Middle frontal gyrus (tissue), 1 donor: ENCODE measurements around the gene CRTAC1.
A peak's percentile ranks its signal among the peaks of the same experiment; 100 is the strongest.

ENCODE experiments used
- DNase-seq: peaks from one replicate; pipeline ENCODE4 v3.0.0-alpha.2; 2015; ENCODE audit warnings: low spot score; ENCODE audit errors: extremely low spot score

The CRTAC1 gene

DNA sequence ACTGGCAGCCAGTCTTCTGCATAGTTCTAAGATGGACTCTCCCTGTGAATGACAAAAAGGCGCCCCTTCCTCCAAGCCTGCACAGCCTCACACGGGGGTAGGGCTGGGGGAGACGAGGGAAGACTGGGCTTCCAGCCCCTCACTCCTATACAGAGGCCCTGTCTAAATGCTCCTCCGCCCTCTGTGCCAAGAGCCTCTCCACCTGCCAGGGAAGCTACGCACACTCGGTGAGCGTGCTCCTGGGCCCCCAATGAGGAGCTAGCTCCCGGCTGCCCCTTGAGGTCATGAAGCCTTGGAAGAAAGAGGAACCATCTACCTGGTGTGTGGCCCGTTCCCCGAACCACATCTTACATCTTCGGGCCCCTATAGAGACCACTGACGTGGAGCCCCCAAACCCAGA, 54.8 kb downstream of the CRTAC1 start:
- DNase-seq, result no peak

DNA sequence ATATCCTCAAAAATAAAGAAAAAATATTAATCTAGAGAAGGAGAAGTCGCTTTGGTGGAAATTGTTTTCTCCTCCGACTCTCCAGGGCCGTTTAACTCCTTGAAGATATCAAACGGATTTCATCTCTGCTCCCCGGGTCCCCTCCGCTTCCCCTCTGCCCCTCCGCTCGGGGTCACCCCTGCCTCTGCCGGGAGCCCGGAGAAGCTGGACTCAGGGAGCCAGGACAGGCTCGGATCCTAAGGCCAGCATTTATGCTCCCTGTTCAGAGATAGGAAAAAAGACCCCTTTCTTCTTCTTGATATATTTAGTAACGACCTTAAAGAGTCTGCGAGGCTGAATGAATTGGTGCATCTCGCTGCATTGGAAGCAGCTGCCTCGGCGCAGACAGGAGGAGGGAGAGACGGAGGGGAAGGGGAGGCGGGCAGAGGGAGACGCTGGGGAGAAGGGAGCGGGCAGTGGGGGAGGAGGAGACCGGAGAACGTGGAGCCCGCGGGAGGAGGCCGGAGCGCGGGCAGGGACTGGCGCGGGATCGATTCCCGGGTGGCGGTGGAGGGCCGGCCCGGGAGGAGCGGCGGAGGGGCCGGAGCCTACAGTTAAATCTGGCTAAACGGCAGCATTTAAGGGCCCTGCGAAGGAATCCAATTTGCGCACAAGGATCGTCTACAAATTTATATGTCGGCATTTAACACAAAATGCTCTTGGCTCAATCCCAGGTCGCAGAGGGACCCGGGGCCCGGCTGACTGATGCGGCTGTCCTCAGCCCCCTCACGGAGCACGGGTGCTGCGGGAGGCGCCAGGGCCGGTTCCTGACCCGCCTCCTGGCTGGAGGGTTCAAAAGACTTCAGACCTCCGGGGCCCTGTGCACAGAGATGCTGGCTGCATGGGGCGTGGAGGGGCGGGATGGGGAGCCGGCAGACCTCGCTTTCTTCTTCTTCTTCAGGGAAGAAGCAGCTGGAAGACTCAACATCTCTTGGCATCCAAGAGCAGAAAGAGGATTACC, 55.6 kb downstream of the CRTAC1 start:
- DNase-seq, result peak; percentile 31

DNA sequence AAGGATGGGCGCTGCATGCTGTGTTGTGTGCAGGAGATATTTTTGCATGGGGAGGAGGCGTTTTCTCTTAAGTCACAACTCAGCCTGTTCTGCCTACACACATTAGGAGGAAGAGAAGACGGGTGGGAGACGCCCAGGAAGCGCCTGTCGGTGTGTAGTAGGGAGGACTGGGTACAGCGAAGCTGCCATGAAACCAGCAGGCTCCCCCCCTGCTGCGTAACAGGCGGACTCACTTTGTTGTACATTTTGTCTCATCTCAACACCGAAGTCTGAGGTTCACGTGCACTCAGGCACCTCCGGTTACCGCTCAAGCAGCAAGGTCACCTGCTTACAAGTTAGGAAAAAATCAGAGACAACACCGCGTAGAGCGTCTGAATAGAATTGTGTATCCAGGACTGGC, 56.3 kb downstream of the CRTAC1 start:
- peak; percentile 43 for DNase-seq

DNA sequence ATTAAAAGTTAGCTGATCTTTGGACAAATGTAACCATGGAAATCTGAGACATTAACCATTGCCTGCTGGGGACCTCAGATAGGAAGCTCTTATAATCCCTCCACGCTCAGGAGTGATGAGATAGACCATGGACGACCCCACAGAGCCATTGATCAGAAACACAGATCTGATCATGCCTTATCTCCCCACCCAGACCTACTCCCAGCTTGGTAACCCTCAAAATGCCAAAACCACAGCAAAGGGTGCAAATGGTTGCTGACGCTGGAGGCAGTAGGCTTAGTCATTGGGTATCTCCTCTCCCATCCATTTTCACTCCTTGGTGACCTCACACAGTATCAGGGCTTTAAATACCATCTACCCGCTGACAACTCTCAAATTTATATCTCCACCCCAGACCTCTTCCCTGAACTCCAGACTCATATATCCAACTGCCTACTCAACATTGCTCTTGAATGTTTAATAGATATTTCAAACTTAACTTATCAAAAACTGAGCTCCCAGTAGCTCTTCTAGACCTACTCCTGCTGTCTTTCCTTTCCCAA, 60.8 kb downstream of the CRTAC1 start:
- no peak for DNase-seq

DNA sequence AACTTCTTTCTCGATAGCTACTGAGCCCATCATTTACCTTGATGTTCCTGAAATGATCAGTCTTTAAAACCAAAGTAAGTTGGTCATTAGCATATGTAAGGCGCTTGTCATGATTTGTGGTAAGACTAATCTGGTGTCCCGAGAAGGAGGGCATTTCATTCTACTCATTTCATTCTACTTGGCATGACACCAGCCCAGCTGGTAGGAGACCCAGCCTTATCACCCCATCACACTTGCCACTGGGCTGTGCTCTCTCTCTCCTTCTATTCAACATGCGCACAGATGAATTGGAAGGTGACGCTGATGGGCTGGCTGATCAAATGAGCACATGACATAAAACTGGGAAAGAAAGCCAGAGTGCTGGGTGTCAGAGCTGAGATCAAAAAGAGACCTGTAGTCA, 65.7 kb downstream of the CRTAC1 start:
- DNase-seq, result no peak

DNA sequence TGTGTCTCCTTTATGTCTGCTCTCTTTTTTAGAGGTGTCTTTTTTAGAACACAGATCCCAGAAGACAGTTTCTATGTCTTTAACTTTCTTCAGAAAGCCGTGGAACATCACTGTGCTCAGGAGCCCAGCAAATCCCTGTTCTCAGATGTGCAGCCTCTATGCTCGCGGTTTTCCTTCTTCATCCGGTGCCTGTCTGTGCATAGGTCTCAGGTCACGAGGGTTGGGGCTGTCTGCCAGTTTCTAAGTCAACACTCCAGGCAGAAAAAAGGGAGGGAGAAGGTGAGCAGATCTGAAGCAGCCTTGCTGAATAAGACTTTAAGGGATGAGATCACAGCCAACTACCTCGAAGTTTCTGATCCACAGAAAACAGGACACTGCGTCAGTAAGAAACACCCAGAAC, 68.5 kb downstream of the CRTAC1 start:
- no peak for DNase-seq

DNA sequence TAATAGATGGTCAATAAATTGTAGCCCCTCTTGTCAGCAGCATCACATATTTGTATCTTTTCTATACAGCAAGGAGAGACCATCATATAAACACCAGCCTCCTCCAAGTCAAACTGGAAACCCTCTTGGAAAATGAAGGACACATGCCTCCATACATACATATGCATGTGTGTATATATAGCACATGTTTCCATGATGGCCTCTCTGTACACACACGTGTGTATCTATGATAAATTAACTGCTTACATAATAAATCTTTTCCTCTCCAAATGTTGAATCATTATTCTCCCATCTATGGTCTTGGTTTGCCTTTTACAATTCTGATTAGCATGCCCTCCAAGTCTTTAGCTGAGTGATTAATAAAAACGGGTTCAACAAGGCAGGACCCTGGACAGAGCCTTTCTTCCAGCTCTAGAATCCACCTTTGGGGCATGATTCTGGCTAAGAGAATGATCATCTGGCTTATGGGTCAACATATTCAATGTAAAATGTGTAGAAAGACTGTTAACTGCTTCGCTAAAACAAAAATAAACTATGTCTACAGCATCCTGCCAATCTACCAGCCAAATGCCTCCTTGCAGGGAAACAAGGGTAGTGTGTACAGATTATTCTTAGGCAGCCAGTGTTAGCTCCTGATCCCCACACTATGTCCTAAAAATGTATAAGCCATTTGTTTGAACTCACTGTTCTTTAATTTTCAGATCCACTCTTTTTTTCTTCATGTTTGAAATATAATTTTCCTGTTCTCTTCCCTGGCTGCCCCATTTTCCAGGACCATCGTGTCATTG, 70.0 kb downstream of the CRTAC1 start:
- DNase-seq, result no peak

DNA sequence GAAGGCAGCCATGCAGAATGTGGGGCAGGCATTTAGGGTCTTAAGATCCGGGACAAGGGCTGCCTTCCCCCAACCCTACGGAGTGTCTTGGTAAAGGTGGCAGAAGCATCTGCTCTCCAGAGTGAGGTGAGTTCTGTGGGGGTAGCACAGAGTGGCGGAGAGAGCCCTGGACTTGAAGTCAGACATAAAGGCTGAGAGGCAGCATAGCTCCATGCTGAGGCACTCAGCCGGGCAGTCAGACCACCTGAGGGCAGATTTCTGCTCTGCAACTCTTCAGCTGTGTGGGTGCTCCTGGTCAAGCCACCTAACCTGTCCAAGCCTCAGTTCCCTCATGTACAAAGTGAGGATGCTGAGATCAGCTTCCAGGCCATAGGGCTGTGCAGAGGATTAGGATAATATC, 81.0 kb downstream of the CRTAC1 start:
- DNase-seq, result no peak

DNA sequence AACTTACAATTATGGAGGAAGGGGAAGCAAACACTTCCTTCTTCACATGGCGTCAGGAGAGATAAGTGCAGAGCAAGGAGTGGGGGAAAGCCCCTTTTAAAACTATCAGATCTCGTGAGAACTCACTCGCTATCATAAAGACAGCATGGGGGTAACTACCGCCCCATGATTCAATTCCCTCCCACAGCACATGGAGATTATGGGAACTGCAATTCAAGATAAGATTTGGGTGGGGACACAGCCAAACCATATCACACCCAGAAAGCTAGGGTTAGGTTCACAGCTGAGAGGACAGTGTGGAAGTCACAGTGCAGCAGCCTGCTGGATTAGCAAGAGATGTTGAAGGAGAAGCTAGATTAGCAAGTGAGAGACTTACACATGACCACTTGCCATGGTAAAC, 81.6 kb downstream of the CRTAC1 start:
- no peak for DNase-seq

DNA sequence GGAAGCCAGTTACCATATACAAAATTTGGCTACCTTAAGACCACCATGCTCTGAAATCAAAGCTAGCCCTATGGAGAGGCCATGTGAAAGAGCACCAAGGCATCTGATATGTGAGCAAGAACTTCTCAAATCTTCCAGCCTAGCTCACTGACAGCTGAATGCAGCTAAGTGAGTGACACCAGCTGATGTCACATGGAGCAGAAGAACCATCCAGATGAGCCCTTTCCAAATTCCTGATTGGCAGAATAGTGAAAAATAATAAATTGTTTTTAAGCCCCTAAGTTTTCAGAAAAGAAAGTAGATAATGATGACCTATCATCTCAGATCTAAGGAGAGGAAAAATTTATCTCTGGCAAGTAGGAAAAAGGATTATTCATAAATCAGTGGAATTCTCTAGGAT, 85.6 kb downstream of the CRTAC1 start:
- no peak for DNase-seq

DNA sequence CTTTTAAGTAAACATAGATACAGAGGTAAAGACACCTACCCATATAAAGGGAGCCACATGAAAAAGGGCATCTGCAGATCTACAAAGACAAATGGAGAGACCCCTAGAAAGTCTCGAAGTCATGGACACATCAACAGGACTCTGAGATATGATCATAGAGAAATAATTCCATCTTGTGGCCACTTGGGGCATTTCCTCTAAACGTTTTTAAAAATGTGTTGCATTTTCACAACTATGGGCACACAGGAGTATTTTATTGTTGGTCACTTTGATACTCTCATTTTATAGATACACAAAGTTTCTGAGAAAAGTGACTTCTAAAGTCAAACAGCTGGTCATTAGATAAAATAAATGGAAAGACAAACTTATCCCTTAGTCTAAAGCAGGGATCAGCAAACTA, 87.1 kb downstream of the CRTAC1 start:
- DNase-seq, result no peak

DNA sequence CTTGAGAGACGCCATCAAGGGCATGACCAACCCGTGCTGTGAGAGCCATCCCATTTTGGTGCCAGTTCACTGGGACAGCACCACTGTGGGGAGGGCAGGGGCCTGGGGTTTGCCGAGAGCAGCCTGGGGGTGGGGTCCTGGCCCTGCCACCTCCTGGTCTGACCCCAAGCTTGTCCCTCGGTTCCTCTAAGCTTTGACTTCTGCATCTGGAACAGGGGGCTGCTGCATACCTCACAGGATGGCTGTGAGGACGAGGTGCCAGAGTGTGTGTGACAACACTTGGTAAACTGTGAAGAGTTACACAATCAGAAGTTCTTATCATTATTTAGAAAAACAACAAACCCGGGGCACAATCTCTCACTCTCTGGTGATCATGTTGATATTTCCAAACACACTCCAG, 89.9 kb downstream of the CRTAC1 start:
- DNase-seq, result no peak

DNA sequence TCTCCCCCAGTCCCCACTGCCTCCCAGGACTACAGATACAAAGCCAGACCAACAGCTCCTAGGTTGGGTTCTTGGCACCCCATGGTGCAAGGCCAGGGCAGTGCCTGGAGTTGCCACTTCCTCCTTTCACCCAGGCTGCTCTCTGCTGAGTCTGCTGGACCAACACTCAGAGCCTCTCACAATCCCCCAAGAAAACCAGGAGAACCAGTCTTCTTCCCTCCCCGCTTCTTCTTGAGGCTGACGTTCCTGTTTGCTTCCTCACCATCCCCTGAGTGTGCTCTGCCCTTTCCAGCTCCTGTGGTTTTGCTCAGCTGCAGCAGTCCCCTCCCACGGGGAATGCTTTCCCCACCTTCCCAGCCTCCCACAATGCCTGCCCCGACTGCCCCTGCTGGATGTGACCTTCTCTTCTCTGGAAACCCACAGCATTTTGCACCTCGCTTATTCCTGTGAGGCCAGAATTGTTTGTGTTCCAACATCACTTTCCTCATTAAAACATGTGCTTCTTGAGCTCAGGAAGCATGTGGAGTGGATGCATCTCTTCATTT, 90.9 kb downstream of the CRTAC1 start:
- DNase-seq, result no peak

DNA sequence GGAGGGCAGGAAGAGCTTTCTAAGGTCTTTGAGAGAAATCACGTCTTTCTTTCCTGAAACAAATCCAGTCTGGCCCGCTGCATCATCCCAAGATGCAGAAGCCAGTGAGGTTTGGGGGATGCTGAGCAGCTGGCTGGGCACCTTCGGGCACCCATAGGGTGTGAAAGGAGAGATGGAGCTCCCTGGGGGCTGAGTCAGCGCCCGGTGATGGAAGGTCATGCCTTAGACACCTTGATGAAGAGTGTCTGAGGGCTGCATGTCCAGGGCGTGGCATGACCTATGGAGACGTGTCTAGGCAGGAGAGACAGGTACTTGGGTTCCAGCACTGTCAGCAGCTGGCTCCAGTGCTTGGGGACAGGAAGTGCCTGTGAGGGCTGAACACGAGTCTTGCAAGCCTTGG, 92.5 kb downstream of the CRTAC1 start:
- DNase-seq, result no peak

DNA sequence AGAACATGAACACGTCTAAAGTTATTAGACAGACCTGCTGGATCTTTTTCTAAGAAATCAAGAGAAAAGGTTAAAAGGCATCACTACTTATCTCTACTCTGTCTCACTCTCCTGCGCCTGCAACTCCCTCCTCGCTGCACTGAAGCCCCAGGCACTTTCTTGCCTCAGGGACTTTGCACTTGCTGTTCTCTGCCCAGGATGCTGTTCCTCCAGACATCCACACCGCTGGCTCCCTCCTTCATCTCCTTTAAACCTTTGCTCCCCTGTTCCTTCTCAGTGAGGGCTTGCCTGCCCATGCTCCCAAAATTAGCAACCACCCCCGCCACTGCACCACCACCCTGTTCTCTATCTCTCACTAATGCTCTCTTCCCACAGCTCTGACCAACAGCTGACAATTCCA, 93.4 kb downstream of the CRTAC1 start:
- no peak for DNase-seq

DNA sequence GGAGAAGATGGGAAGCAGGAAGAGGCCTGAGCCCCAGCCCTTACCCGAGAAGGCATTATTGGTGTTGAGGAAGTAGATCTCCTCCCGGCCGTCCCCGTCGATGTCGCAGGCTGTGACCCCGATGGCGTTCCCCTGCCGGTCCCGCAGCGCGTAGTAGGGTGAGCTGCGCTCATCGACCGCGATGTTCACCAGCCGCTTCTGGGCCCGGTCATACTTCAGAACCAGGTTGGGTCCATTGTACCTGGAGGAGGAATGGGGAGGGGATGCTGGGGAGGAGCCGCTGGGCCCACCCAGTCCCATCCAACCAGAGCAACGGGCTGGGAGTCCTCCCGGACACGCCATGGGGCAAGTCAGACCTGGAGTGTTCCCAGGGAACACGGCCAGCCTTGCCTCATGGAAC, 94.3 kb downstream of the CRTAC1 start:
- DNase-seq, result no peak

DNA sequence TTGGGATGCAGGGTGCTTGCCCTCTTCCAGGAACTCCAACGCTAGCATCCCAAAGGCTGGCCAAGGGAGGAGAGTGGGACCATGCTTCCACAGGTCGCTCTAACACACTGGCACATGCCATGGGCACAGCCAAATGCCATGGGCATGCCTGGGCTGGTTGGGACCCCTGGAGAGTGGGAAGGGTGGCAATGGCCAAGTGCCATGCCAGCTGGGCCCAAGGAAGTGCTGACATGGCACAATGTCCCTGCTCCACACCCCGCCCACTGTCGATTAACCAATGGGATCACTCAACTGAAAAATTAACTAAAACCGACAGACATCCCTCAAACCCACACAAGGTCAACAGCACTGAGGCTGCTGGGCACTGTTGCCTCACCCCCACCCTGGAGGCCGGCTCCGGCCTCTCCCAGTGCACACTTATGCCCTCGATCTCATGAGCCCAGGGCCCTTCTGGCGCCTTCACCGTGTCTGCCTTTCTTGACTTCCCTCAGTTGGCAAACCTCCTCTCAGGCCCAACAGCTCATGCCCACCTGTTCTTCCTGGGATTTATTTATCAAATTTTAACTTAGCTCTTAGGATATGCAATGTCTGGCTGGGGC, 97.4 kb downstream of the CRTAC1 start:
- no peak for DNase-seq

DNA sequence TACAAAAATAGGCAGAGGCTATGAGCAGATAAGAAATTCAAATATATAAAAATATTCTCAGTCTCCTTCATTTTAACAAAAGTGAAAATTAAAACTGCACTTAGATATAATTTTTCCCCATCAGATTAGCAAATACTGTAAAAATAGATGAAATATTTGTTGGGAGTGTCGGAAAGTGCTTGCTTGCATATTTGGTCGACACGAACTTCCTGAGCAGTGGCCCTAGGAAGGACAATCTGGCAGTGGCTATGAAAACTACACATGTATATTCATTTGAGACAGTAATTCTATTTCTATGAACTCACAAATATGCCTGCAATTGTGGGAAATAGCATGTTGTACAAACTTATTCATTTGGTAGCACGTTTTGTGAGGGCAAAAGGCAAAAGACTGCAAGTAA, 99.4 kb downstream of the CRTAC1 start:
- DNase-seq, result no peak

DNA sequence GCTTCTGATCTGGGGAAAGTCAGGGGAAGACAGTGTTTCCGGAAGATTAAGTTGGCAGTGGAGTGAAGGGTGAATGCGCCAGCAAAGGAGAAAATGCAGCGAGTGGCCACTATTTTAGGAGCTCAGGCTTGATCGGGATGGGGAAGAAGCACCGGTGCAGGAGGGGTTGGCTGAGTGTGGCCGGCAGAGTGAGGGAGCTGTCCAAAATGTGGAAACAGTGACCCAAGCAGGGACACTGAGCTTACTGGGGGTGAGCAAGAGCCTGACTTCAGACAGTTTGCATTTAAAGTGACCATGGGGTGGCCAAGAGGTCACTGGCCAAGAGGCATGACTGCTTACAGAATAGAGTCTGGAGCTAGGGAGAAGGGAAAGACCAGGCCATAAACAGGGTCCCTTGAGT, 101.5 kb downstream of the CRTAC1 start:
- no peak for DNase-seq

DNA sequence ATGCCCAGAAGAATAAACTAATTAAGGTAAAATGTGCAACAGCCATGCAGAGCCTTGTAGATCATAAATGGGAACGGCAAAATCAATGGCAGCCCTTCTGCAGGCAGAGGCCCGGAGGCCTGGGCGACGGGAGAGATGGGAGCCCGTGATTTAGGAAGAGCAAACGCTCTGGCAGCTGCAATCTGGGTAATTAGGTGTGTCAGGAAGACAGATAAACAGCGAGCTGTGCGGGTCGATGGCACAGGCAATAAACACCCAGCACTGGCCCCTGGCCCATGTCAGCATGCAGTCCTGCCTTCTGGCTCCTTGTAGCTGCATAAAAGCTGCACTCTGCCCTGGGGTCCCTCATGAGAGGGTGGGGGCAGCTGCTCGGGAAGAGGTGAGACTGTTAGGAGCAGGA, 102.8 kb downstream of the CRTAC1 start:
- DNase-seq, result no peak

DNA sequence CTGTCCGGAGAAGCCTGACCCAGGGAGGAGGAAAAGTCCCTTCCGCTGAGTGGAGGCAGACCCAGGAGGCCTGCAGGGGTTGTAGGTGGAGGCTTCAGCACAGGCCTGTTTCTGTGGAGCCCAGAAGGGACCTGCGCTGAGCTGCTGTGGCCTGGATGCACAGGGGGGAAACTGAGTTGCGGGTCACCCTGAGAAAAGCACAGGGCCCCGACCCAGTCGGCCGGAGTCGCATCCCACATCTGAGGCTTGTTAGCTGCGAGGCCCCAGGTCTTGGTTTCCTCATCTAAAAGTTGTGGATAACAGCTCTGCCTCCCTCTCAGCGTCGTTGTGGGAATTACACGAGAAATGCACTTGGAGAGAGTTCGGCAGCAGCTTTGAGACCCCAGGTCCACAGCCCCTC, 104.4 kb downstream of the CRTAC1 start:
- DNase-seq, result no peak
